HG02973 (cell line): ENCODE results near the gene CCL2.

Experiments
- ATAC-seq: cut with Tn5 transposase; IDR thresholded peaks from one replicate; pipeline ENCODE4 v1.9.1; 2021; ENCODE audit warnings: moderate library complexity; ENCODE audit not compliant: unreplicated experiment

Gene CCL2

DNA sequence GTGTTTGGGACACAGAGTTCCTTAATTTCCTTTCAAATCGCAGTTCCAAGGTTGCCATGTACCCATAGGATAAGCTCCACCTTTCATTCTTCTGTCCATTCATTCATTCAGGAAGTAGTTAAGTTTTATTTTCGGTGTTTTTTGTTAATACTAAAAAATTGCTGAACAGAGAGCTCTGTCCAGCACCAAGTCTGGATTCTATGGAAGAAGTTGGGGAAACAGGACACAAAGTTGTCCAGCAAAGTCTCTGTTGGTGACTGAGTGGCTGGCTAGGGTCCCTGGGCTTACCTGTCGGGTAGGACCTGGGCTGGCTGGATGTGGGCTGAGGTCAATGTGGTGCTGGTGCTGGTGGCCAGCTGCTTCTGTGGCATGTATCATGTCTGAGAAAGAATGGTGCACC lies 17.6 kb upstream of the CCL2 start:
- ATAC-seq = no peak

DNA sequence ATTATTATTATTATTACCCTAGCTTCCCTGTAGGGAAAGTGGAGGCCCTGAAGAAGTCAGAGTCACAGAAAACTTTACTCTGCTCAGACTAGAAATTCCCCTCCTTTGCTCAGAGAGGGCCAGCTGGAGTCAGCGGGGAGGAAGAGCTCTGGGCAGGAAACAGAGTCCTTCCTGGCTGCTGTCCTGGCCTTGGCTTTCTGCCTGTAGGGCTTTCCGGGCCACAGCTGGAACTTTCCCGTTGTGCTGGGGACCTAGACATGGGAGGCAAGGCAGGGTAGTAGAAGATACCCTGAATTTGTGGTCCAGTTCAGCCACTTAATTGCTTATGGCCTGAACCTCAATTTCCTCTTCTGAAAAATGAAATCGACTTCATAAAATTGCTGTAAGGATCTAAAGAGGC lies 14.0 kb upstream of the CCL2 start:
- no peak for ATAC-seq

- no peak for ATAC-seq
Measured at GRCh38 chr17:34242587-34243363, 12.3 kb upstream of the CCL2 start.

- no peak for ATAC-seq
Measured at GRCh38 chr17:34243364-34244320, 11.4 kb upstream of the CCL2 start.

GRCh38 chr17:34245351-34245905 lies 9.7 kb upstream of the CCL2 start:
- no peak for ATAC-seq

DNA sequence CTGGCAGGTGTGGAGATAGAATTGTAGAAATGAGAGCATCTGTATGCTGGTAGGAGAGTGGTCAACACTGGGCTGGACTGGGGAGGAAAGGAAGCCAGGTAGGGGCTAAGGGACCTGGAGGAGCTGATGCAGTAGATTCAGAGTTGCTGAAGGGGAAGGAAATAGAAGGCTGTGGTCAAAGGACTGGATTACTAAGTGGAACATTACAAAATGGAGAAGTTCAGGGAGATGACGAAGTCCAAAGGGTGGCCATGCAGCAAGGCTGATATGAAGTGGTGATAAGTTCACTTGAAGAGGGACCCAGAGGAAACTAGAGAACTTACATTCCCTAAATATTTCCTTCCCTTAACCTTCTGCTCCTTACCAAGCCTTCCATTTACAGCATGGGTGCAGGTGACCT lies 8.6 kb upstream of the CCL2 start:
- ATAC-seq = no peak

GRCh38 chr17:34246881-34247280 lies 8.2 kb upstream of the CCL2 start:
- no peak for ATAC-seq

DNA sequence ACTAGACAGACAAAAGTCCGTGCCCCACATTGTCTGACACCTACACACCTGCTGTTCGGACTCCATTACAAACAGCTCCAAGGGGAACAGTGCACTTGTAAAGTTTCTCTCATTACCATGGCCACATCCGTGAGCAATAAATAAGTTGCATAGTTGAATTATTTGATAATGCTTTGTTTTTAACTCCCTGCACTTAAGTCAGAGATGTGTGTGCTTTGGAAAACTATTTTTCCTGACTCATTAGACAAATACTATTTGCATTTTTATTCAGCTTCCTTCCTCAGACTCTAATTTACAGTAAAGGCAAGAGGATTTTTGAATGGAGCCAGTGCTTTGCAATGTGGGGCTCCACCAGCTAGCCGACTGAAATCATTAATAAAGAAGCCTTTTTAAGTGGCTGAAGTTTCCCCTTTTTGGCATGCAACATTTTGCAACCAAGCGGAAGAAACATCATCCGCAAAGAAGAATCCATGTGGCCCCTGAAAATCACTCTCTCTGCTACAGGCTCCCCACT lies 6.5 kb upstream of the CCL2 start:
- no peak for ATAC-seq

DNA sequence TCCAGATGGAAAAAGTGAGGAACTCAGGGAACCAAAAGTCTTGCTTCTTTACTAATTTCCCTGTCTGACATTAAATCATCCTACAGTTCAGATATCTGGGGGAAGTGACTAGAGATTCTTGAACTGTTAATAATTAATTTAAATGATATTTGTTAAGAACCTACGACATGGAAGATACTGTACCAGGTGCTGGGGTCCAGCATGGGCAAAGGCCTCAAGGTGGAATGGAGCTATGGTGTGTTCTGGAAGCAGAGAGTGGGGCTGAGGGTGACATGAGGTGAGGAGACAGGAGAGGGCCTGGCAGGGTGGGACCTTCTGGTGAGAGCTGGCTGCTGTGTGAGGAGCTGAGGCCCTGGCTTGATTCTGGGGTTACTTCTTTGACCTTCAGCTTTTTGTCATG lies 6.0 kb upstream of the CCL2 start:
- no peak for ATAC-seq

DNA sequence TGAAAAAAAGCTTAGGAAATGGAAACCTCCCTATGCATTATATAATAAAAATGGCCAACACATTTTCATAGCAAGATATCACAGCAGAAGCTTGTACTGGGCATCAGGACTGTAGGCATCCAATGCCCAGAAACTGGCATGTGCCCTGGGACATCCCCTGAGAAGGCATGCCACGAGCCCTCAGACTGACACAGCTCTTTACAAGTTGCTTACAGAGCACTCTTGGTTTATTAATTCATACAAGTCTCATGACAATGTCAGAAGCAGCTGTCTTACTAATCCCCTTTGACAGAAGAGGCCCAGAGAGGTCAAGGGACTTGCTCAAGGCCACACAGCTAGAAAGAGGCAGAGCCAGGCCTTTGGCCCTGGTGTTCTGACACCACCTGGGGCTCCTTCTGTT lies 5.6 kb upstream of the CCL2 start:
- no peak for ATAC-seq

DNA sequence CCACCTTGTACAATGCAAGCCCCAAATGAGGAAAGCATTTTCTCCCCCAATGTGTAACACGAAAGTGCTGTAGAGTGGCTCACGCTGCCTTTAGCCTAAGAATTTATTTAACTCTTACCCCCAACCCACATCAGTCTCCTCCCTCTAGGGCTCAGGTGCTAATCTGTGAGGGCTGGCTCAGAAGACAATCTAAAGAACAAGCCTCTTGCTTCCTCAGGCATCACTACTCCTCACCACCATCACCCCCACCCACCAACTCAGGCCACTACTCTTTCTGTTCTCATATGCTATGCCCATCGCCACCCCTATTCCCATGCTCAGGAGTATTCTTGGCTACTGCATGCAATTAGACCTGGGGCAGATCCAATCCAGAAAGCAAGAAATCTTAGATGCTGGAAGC lies 3.9 kb upstream of the CCL2 start:
- ATAC-seq = no peak

DNA sequence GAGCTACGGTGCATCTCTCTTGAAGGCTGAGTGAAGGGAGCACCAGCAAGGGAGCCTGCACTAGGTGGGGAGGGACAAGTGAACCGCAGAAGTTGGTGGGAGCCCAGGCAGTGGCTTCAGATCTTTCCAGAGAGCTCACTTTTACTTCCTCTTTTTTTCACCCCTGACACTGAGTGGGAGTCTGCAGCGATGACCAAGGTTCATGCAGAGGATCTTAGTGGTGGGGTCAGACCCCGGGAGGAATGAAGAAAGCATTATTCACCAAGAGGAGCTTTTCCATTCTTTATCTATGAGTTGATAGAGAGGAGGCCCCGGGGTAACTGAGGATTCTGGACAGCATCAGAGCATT lies 3.0 kb upstream of the CCL2 start:
- ATAC-seq = no peak

- ATAC-seq = no peak
Measured at GRCh38 chr17:34252444-34253138, 2.5 kb upstream of the CCL2 start.

- no peak for ATAC-seq
Measured at GRCh38 chr17:34253139-34253525, 2.0 kb upstream of the CCL2 start.

GRCh38 chr17:34254146-34254545 lies 939 bp upstream of the CCL2 start:
- no peak for ATAC-seq

DNA sequence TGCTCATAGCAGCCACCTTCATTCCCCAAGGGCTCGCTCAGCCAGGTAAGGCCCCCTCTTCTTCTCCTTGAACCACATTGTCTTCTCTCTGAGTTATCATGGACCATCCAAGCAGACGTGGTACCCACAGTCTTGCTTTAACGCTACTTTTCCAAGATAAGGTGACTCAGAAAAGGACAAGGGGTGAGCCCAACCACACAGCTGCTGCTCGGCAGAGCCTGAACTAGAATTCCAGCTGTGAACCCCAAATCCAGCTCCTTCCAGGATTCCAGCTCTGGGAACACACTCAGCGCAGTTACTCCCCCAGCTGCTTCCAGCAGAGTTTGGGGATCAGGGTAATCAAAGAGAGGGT lies 272 bp downstream of the CCL2 start:
- no peak for ATAC-seq

DNA sequence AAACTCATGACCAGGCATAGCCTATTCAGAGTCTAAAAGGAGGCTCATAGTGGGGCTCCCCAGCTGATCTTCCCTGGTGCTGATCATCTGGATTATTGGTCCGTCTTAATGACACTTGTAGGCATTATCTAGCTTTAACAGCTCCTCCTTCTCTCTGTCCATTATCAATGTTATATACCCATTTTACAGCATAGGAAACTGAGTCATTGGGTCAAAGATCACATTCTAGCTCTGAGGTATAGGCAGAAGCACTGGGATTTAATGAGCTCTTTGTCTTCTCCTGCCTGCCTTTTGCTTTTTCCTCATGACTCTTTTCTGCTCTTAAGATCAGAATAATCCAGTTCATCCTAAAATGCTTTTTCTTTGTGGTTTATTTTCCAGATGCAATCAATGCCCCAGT lies 756 bp downstream of the CCL2 start:
- ATAC-seq = no peak

DNA sequence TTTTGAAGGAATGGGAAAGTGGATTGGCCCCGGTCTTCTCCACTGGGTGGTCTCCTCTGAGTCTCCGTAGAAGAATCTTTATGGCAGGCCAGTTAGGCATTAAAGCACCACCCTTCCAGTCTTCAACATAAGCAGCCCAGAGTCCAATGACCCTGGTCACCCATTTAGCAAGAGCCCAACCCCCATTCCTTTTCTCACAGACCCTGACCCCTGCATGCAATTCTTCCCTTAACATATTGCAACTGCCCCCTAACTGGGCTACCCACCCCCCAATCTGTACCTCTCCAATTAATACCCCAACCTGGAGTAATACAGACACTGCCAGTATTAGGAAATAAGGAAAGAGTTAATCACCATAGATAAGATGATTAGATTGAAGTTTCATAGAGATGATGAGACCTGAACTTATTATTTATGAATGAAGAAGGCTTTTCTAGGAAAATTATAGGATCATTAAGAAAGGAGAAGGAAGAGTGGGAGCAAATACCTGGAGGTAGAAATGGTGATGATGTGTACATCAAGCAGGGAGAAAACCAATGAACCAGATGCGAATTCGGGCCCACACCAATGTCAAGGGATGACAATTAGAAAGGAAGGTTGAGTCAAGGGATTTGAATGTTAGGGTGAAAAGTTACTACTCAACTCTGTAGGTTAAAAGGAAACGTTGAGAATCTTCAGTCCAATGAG lies 2.4 kb downstream of the CCL2 start:
- no peak for ATAC-seq

DNA sequence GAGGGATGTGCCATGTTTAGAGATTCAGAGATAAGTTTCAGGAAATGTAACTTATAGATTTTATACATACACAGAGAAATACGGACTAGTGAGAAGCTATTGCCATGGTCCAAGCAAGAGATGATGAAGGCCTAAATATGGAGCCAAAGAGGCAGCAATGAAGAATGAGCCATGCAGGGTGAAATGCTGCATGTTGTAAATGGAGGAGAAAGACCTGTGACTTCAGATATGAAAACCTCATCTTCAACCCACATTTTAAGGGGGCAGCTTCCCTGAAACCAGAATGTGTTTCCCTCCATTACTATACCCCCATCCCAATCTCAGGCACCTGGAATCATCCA lies 2.9 kb downstream of the CCL2 start:
- no peak for ATAC-seq

DNA sequence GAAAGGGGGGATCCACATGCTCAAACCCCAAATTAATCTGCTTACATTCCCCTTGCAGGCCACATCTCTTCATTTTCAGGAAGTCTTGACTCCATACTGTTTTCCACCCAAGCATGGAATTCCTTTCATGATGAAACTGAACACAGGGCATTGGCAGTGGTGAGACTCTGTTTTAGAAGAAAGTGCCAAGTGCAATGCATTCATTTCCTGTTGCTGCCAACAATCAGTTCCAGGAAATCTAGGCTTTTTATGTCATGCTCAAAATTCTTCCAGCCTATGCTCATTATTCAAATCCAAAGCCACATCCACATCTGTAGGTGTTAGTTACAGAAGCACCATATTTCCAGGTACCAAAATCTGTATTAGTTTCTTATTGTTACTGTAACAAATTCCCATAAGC lies 4.1 kb downstream of the CCL2 start:
- ATAC-seq = no peak

DNA sequence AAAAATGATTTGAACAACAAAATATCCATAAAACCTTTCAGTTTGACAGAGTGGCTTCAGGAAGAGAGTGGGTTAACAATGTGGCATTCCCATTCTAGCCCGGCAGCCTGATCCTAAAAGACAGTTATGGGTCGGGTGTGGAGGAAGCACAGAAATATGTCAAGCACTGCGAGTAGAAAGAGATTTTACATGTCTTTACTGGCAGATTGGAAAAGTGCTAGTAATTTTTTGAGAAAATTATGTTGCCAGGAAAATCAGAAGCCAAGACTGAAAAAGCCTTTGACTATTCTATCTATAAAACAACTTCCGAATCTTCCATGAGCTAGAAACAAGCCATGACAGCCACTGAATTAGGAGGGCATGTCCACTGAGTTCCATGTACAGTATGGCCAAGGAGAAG lies 5.8 kb downstream of the CCL2 start:
- no peak for ATAC-seq
